HepG2 (cell line): ENCODE data around the gene FAM222B. TPM values are rescaled to one million over a fixed set of nuclear protein-coding genes. Genes with fewer than 3 reads are reported as not detected.
A peak's percentile ranks its signal among the peaks of the same experiment; 100 is the strongest.

Source experiments
- CCAR2 ChIP-seq: fragments of 200-400 bp; formaldehyde crosslinking; optimal IDR thresholded peaks from 2 replicates; pipeline ENCODE3; 2018; ENCODE audit warnings: low read depth, mild to moderate bottlenecking, low read length, moderate library complexity
- DDIT3 ChIP-seq: sonication (generic); formaldehyde crosslinking; IDR thresholded peaks from 2 replicates; pipeline ENCODE4 v1.4.0; 2020; ENCODE audit warnings: mild to moderate bottlenecking, missing genetic modification reagents
- DNMT1 ChIP-seq: sonication (generic); formaldehyde crosslinking; IDR thresholded peaks from 2 replicates; pipeline ENCODE4 v1.5.1; 2020; ENCODE audit warnings: mild to moderate bottlenecking, missing genetic modification reagents
- DR1 ChIP-seq: sonication (generic); formaldehyde crosslinking; IDR thresholded peaks from 2 replicates; pipeline ENCODE4 v1.8.0; 2021; ENCODE audit warnings: mild to moderate bottlenecking, missing genetic modification reagents, inconsistent platforms
- GMEB1 ChIP-seq: sonication (generic); formaldehyde crosslinking; IDR thresholded peaks from 2 replicates; pipeline ENCODE4 v1.5.1; 2020; ENCODE audit warnings: missing genetic modification reagents, mild to moderate bottlenecking, borderline replicate concordance
- POGZ ChIP-seq: sonication (generic); formaldehyde crosslinking; IDR thresholded peaks from 2 replicates; pipeline ENCODE4 v1.4.0; 2020; ENCODE audit warnings: mild to moderate bottlenecking, missing genetic modification reagents
- SALL2 ChIP-seq: sonication (generic); formaldehyde crosslinking; IDR thresholded peaks from 2 replicates; pipeline ENCODE4 v1.8.1; 2023; ENCODE audit warnings: mild to moderate bottlenecking, missing genetic modification reagents, inconsistent platforms
- SNAPC4 ChIP-seq: sonication (generic); formaldehyde crosslinking; IDR thresholded peaks from 2 replicates; pipeline ENCODE4 v1.4.0; 2020; ENCODE audit warnings: mild to moderate bottlenecking, missing genetic modification reagents
- SP2 ChIP-seq: sonication (generic); formaldehyde crosslinking; IDR thresholded peaks from 2 replicates; pipeline ENCODE4 v1.5.1; 2020; ENCODE audit warnings: mild to moderate bottlenecking, missing genetic modification reagents
- STAG1 ChIP-seq: sonication (generic); formaldehyde crosslinking; IDR thresholded peaks from 2 replicates; pipeline ENCODE4 v1.4.0; 2020; ENCODE audit warnings: missing genetic modification reagents
- TEAD2 ChIP-seq: sonication (generic); formaldehyde crosslinking; IDR thresholded peaks from 2 replicates; pipeline ENCODE4 v1.9.0; 2021; ENCODE audit warnings: missing genetic modification reagents
- ZC3H4 ChIP-seq: sonication (generic); formaldehyde crosslinking; IDR thresholded peaks from 2 replicates; pipeline ENCODE4 v1.4.0; 2020; ENCODE audit warnings: missing genetic modification reagents, borderline replicate concordance
- ZFYVE20 ChIP-seq: sonication (generic); formaldehyde crosslinking; IDR thresholded peaks from 2 replicates; pipeline ENCODE4 v1.8.0; 2023; ENCODE audit warnings: low read depth, mild to moderate bottlenecking, moderate library complexity, missing genetic modification reagents, borderline replicate concordance
- ZNF629 ChIP-seq: sonication (generic); formaldehyde crosslinking; conservative IDR thresholded peaks from 2 replicates; pipeline ENCODE4 v1.5.0; 2020; ENCODE audit warnings: missing genetic modification reagents
- ZNF710 ChIP-seq: sonication (generic); formaldehyde crosslinking; IDR thresholded peaks from 2 replicates; pipeline ENCODE4 v1.5.0; 2020; ENCODE audit warnings: mild to moderate bottlenecking, missing genetic modification reagents, borderline replicate concordance
- ZNF878 ChIP-seq: sonication (generic); formaldehyde crosslinking; IDR thresholded peaks from 2 replicates; pipeline ENCODE4 v1.8.1; 2023; ENCODE audit warnings: mild to moderate bottlenecking, missing genetic modification reagents, moderate library complexity
- polyA plus RNA-seq, 8 experiments: library from polyadenylated mRNA; depleted of rRNA in 3 of 8; stranded (reverse) in 7 of 8; unstranded in 1 of 8; fragments of >200 nt; fragmentation: Illumina TruSeq in 4 of 8; extraction: Trizol in 4 of 8; gene quantifications; 2 replicates each; pipeline versions ENCODE4 v1.2.1 to v1.2.3, GENCODE V29; 2011 to 2016; ENCODE audit warnings: low read depth in 4 of 8, missing spikeins in 1 of 8, mixed read lengths in 1 of 8; ENCODE audit not compliant: insufficient read depth in 1 of 8
- total RNA-seq, 5 experiments: library from RNA; depleted of rRNA; stranded (reverse); fragments of >200 nt; fragmentation: Illumina TruSeq; extraction: Trizol; gene quantifications; 2 replicates each; pipeline ENCODE4 v1.2.3, GENCODE V29; 2016; ENCODE audit warnings: low read depth in 1 of 5
- TF ChIP-seq, protein P1 (sequence below): fragments of 450-650 bp; IDR thresholded peaks from 2 replicates; pipeline ENCODE4 v1.6.1; 2017
- TF ChIP-seq, protein P2 (sequence below): sonication (generic); formaldehyde crosslinking; IDR thresholded peaks from 2 replicates; pipeline ENCODE4 v1.4.0; 2020; ENCODE audit warnings: mild to moderate bottlenecking, missing genetic modification reagents

The FAM222B gene
- total and polyA plus RNA-seq, 2 of the 13 experiments (the other 11 are each of a cell fraction or from before 2014, with no cell fraction given), result 3.5 to 7.3 TPM

DNA sequence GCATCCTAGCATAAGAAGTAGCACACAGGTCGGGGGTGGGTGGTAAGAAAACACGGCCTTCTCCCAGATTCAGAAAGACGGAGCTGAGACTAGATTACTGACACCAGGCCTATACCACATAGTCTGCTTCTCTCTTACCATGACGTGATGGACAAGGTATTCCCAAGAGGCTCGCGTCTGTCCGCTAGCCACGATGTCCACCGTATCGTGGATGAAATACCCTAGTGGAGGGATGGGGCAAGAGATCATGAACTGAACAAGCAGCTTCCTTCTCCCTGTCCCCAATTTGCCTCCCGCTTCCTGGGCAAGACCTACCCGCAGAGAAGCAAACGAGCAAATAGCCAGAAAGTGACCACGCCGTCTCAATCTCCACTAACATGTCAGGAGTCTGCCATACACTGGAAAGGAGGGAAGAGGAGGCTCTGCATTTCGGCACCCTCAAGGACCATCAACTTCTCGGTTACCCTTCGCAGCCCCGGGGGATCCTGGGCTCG, 117.4 kb downstream of the FAM222B start (continued):
- no peak for TF ChIP-seq ZNF629 (CRISPR knock-in tag)
- TF ChIP-seq ZFYVE20 (CRISPR knock-in tag), result no peak
- no peak; the same call in 1 of the 2 replicates for TF ChIP-seq GMEB1
- no peak; the same call in 1 of the 2 replicates for TF ChIP-seq ZNF878 (CRISPR knock-in tag)
- TF ChIP-seq DNMT1 (CRISPR knock-in tag), result peak; percentile 17; the same call in 1 of the 2 replicates
- peak; percentile 54 for TF ChIP-seq CCAR2
- peak; percentile 25; the same call in 1 of the 2 replicates for TF ChIP-seq ZNF710 (CRISPR knock-in tag)
- TF ChIP-seq STAG1, result no peak
- no peak for TF ChIP-seq DDIT3 (CRISPR knock-in tag)
- TF ChIP-seq ZC3H4 (CRISPR knock-in tag), result peak; percentile 55; the same call in 1 of the 2 replicates
- peak; percentile 45; the same call in 1 of the 2 replicates for TF ChIP-seq SNAPC4 (CRISPR knock-in tag)
- TF ChIP-seq DR1 (CRISPR knock-in tag), result no peak
- TF ChIP-seq SP2 (CRISPR knock-in tag), result no peak
- no peak for TF ChIP-seq SALL2 (CRISPR knock-in tag)
- TF ChIP-seq, protein P1, sequence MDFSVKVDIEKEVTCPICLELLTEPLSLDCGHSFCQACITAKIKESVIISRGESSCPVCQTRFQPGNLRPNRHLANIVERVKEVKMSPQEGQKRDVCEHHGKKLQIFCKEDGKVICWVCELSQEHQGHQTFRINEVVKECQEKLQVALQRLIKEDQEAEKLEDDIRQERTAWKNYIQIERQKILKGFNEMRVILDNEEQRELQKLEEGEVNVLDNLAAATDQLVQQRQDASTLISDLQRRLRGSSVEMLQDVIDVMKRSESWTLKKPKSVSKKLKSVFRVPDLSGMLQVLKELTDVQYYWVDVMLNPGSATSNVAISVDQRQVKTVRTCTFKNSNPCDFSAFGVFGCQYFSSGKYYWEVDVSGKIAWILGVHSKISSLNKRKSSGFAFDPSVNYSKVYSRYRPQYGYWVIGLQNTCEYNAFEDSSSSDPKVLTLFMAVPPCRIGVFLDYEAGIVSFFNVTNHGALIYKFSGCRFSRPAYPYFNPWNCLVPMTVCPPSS, result no peak
- no peak for TF ChIP-seq TEAD2 (CRISPR knock-in tag)
- TF ChIP-seq, protein P2, sequence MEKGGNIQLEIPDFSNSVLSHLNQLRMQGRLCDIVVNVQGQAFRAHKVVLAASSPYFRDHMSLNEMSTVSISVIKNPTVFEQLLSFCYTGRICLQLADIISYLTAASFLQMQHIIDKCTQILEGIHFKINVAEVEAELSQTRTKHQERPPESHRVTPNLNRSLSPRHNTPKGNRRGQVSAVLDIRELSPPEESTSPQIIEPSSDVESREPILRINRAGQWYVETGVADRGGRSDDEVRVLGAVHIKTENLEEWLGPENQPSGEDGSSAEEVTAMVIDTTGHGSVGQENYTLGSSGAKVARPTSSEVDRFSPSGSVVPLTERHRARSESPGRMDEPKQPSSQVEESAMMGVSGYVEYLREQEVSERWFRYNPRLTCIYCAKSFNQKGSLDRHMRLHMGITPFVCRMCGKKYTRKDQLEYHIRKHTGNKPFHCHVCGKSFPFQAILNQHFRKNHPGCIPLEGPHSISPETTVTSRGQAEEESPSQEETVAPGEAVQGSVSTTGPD (CRISPR knock-in tag), result no peak
- no peak for TF ChIP-seq POGZ
